AG09309 (cell line): ENCODE results near the gene CD300LB.

Experiments used
- DNase-seq: peaks from one replicate; pipeline ENCODE4 v3.0.0-alpha.2; 2010; ENCODE audit warnings: low read depth
- H3K4me3 ChIP-seq: 2 replicates; pipeline ENCODE4 v1.5.1; 2011; ENCODE audit warnings: mild to moderate bottlenecking, low read depth, low read length, moderate library complexity; ENCODE audit not compliant: control insufficient read depth
- CTCF ChIP-seq: IDR thresholded peaks from 2 replicates; pipeline ENCODE4 v1.5.1; 2011; ENCODE audit warnings: mild to moderate bottlenecking, low read depth, low read length, inconsistent platforms; ENCODE audit not compliant: insufficient read depth, control insufficient read depth; ENCODE audit errors: missing control alignments

Gene CD300LB

GRCh38 chr17:74543891-74544760 is 12.9 kb upstream of the CD300LB start:
- no peak for DNase-seq
- no peak overlapping the region for H3K4me3 ChIP-seq
- no peak for TF ChIP-seq CTCF

GRCh38 chr17:74543406-74543805 is 12.1 kb upstream of the CD300LB start:
- no peak for DNase-seq
- TF ChIP-seq CTCF: no peak
- no peak overlapping the region for H3K4me3 ChIP-seq

DNA sequence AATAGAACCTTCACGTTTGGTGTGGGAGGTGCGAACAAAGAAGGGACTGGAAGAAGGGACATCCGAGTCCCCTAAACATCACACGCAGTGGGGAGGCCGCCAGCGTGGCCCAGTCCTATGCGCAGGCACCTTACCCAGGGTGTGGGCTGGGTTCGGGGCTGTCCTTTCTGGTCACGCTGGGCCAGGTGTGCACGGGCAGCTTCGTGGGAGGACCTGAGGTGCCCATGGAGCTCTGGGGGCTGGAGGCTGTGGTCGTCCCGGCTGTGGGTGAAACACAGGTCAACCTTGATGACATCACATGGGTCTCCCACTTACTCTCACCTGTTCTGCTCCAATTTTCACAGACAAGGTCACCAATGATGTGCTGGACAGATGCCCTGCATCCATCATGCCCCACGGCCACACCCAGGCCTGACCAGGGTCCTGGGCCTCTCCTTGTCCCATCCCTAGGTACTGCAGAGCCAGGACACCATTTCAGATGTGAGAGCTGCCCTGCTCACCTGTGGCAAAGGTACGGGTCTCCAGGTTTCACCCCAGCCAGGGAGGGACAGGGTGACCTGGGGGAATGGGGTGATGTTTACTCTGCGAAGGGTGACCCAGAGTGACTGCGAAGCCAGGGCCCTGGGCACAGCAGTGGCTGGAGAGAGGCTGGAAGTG is 11.6 kb upstream of the CD300LB start:
- TF ChIP-seq CTCF: no peak
- H3K4me3 ChIP-seq: no peak overlapping the region
- no peak for DNase-seq

- no peak overlapping the region for H3K4me3 ChIP-seq
- no peak for TF ChIP-seq CTCF
- no peak for DNase-seq
Observed at GRCh38 chr17:74542166-74542565, 10.9 kb upstream of the CD300LB start.

- no peak for TF ChIP-seq CTCF
- no peak for DNase-seq
- no peak overlapping the region for H3K4me3 ChIP-seq
Observed at GRCh38 chr17:74541176-74542111, 10.2 kb upstream of the CD300LB start.

GRCh38 chr17:74539281-74539820 is 8.1 kb upstream of the CD300LB start:
- no peak for TF ChIP-seq CTCF
- DNase-seq: no peak
- H3K4me3 ChIP-seq: no peak overlapping the region
